Pancreas (tissue), 10 donors: ENCODE measurements around the gene CYFIP1. TPM values are rescaled to one million over a fixed set of nuclear protein-coding genes. Genes with fewer than 3 reads are reported as not detected.

ENCODE experiments used
- ATAC-seq, 4 donors: fragments of 200-7000 bp; cut with Tn5 transposase; one replicate each; pipeline versions ENCODE4 v1.8.0 to v1.9.1; 2020; ENCODE audit warnings: mild to moderate bottlenecking in 4 of 4, moderate library complexity in 4 of 4
- DNase-seq, 6 donors: peaks; one replicate each; pipeline ENCODE4 v3.0.0-alpha.2; 2020
- FAIRE-seq: peaks from 2 replicates; lab custom pipeline; 2012; peaks lifted over from hg19 to GRCh38; lab: Jason Lieb, UNC
- H3K27ac ChIP-seq, 4 donors: fragments of 200-600 bp; sonication (generic); 1 replicate in 3 of 4; 2 replicates in 1 of 4; pipeline versions ENCODE4 v1.5.0 to v1.8.0; 2020
- H3K27me3 ChIP-seq, 4 donors: fragments of 200-600 bp; one replicate each; pipeline ENCODE4 v1.8.0; 2021
- H3K36me3 ChIP-seq, 3 donors: fragments of 200-600 bp; sonication (generic) in 1 of 3; one replicate each; pipeline versions ENCODE4 v1.5.0 to v1.8.0; 2020 to 2021
- H3K4me1 ChIP-seq, 3 donors: fragments of 200-600 bp; one replicate each; pipeline ENCODE4 v1.8.0; 2021
- H3K4me3 ChIP-seq, 4 donors: fragments of 200-600 bp; sonication (generic) in 2 of 4; one replicate each; pipeline versions ENCODE4 v1.5.0 to v1.8.0; 2020 to 2021
- H3K9me3 ChIP-seq, 4 donors: fragments of 200-600 bp; one replicate each; pipeline ENCODE4 v1.8.0; 2021
- WGBS, 2 donors: extraction: QIAGEN DNeasy Blood & Tissue Kit; methylation state at CpG; one replicate each; pipeline ENCODE4 v1.1.7; 2013; 5-methylcytosine and 5-hydroxymethylcytosine counted together
- intact Hi-C, 3 donors: fragments of 100-400 bp; cut with DNase I; formaldehyde crosslinking; loops; one replicate each; pipeline versions ENCODE4 v1.11.1 to v1.14.2; 2022
- polyA plus RNA-seq, 2 donors: library from polyadenylated mRNA; stranded (reverse); fragments of 200-250 nt; gene quantifications; one replicate each; pipeline ENCODE4 v1.2.3, GENCODE V29; 2013
- total RNA-seq, 6 donors: library from RNA; stranded (reverse); fragmentation: NEBNext Ultra II Directional in 4 of 6; extraction: Animal tissue kit (Norgen Biotek cat#: 25700) in 4 of 6; gene quantifications; one replicate each; pipeline versions ENCODE4 v1.2.1 to v1.2.4, GENCODE V29; 2021 to 2023
- TF ChIP-seq, protein P1 (sequence below), 4 donors: fragments of 200-600 bp; sonication (generic) in 3 of 4; IDR thresholded peaks; one replicate each; pipeline versions ENCODE4 v1.5.0 to v1.8.0; 2021; ENCODE audit warnings: antibody characterized with exemption in 4 of 4
- donor health status: healthy with polysubstance abuse.
- donor health status: DM: no; HTN: no; CAD: no; lungs with moderate emphysema.
- donor health status: DM: no; HTN: no; CAD: no.
- donor health status: control.
- donor health status: control.
- donor health status: Bipolar disorder and iron deficiency.
- donor health status: DM: yes; HTN: yes; CAD: no.
- donor health status: DM: no; HTN: no; CAD: no.
- donor health status: DM: no; HTN: no; CAD: no.
- donor health status: DM: yes; HTN: yes; CAD: no.

CYFIP1 gene
- total and polyA plus RNA-seq, 8 donors, result 21.3 to 99.1 (median 59.2) TPM

- H3K36me3 ChIP-seq, result peaks cover 0 to 42% (median 11%) of the 10 kb centered on the region in 3 donors
- ATAC-seq, result peak; percentile 73 to 92 (median 82)
- TF ChIP-seq, protein P1, sequence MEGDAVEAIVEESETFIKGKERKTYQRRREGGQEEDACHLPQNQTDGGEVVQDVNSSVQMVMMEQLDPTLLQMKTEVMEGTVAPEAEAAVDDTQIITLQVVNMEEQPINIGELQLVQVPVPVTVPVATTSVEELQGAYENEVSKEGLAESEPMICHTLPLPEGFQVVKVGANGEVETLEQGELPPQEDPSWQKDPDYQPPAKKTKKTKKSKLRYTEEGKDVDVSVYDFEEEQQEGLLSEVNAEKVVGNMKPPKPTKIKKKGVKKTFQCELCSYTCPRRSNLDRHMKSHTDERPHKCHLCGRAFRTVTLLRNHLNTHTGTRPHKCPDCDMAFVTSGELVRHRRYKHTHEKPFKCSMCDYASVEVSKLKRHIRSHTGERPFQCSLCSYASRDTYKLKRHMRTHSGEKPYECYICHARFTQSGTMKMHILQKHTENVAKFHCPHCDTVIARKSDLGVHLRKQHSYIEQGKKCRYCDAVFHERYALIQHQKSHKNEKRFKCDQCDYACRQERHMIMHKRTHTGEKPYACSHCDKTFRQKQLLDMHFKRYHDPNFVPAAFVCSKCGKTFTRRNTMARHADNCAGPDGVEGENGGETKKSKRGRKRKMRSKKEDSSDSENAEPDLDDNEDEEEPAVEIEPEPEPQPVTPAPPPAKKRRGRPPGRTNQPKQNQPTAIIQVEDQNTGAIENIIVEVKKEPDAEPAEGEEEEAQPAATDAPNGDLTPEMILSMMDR (IDR thresholded peaks at IDR 0.05), result no peak
These were observed 99.8 kb downstream of the CYFIP1 start for GRCh38 chr15:22880068-22880980.

GRCh38 chr15:22878103-22878502, 102.1 kb downstream of the CYFIP1 start:
- Histone ChIP-seq H3K4me3 (no peak overlapping the region), H3K27ac (no peak overlapping the region), H3K27me3 (no peaks in the 10 kb centered on the region), H3K9me3 (no peaks in the 10 kb centered on the region), H3K36me3 (peaks cover 0 to 64% (median 11%) of the 10 kb centered on the region in 3 donors), H3K4me1 (no peaks in the 10 kb centered on the region)
- DNase-seq, result no peak
- WGBS, 2 donors, result 93 to 94% methylated on average over 10 of the region's 10 CpGs
- no peak for ATAC-seq
- TF ChIP-seq, protein P1 (IDR thresholded peaks at IDR 0.05), result no peak
- intact Hi-C loops, result no loop called here
- no peak for FAIRE-seq

More at GRCh38 chr15:22880068-22880980, 99.8 kb downstream of the CYFIP1 start:
- FAIRE-seq (no peak), DNase-seq (peak in 3 of 6 donors; percentile 54 to 68 (median 56))
- no peaks in the 10 kb centered on the region for H3K4me1 ChIP-seq
- no peaks in the 10 kb centered on the region for H3K27me3 ChIP-seq
- H3K4me3 ChIP-seq, result no peak overlapping the region
- no peak overlapping the region for H3K27ac ChIP-seq
- WGBS, 2 donors, result 79 to 87% methylated on average over 33 of the region's 33 CpGs
- intact Hi-C loops, result no loop called here
- H3K9me3 ChIP-seq, result no peaks in the 10 kb centered on the region

- H3K4me3 ChIP-seq, result no peak overlapping the region
- TF ChIP-seq, protein P1 (IDR thresholded peaks at IDR 0.05), result no peak
- no peaks in the 10 kb centered on the region for H3K4me1 ChIP-seq
- H3K9me3 ChIP-seq, result no peaks in the 10 kb centered on the region
- FAIRE-seq, result no peak
- ATAC-seq, result no peak
- intact Hi-C loops, result no loop called here
- H3K27ac ChIP-seq, result no peak overlapping the region
- H3K36me3 ChIP-seq, result peaks cover 0 to 66% (median 12%) of the 10 kb centered on the region in 3 donors
- no peak for DNase-seq
- WGBS, 2 donors, result 96% methylated on average over 8 of the region's 8 CpGs
- H3K27me3 ChIP-seq, result no peaks in the 10 kb centered on the region
These were observed 102.6 kb downstream of the CYFIP1 start for GRCh38 chr15:22877607-22878006.

DNA sequence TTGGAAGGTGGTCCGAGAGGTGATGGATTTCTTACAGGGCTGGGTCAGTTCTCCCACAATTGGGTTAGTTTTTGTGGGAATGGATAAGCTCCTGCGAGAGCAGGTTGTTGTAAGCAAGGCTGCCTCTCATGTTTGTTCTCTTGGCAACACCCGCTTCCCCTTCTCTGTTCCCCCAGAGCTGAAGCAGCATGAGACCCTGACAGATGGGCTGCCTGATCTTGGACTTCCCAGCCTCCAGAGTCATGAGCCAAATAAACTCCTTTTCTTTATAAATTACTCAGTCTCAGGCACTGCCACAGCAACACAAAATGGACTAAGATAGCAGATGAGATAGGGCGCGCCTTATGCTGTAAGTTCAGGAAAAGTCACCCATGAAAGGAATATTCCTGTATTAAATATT, 103.1 kb downstream of the CYFIP1 start:
- DNase-seq (no peak), FAIRE-seq (no peak), ATAC-seq (no peak)
- H3K4me3 ChIP-seq, result no peak overlapping the region
- H3K27me3 ChIP-seq, result no peaks in the 10 kb centered on the region
- TF ChIP-seq, protein P1 (IDR thresholded peaks at IDR 0.05), result no peak
- peaks cover 0 to 66% (median 15%) of the 10 kb centered on the region in 3 donors for H3K36me3 ChIP-seq
- no peak overlapping the region for H3K27ac ChIP-seq
- intact Hi-C loops, result no loop called here
- WGBS, 2 donors, result 96 to 98% methylated on average over 5 of the region's 5 CpGs
- H3K4me1 ChIP-seq, result no peaks in the 10 kb centered on the region
- no peaks in the 10 kb centered on the region for H3K9me3 ChIP-seq

- WGBS, 2 donors, result 89 to 91% methylated on average over 7 of the region's 7 CpGs
- Histone ChIP-seq H3K27ac (no peak overlapping the region), H3K4me1 (no peaks in the 10 kb centered on the region), H3K27me3 (no peaks in the 10 kb centered on the region), H3K36me3 (peaks cover 0 to 74% (median 16%) of the 10 kb centered on the region in 3 donors), H3K4me3 (no peak overlapping the region), H3K9me3 (no peaks in the 10 kb centered on the region)
- TF ChIP-seq, protein P1 (IDR thresholded peaks at IDR 0.05), result no peak
- ATAC-seq (no peak), DNase-seq (no peak), FAIRE-seq (no peak)
- intact Hi-C loops, result no loop called here
These were observed 105.2 kb downstream of the CYFIP1 start for GRCh38 chr15:22874966-22875365.
